Activated CD4-positive, alpha-beta T cell treated with anti-CD3 and anti-CD28 coated beads, Interleukin-2, amount 50 U/mL, for 4 hours (primary cell): Measurements from ENCODE around the gene FAM3A.
A peak's percentile ranks its signal among the peaks of the same experiment; 100 is the strongest.

ENCODE experiments used
- DNase-seq, 2 experiments: peaks; one replicate each; pipeline ENCODE4 v3.0.0-alpha.2; 2020

Gene FAM3A

GRCh38 chrX:154458954-154459778 is 56.9 kb downstream of the FAM3A start:
- no peak for DNase-seq

- DNase-seq, result peak; percentile 55
Observed at GRCh38 chrX:154458116-154458953, 57.7 kb downstream of the FAM3A start, which contains the start of gene PLXNA3. Gene PLXNA3 (plus strand): TSS chrX:154458281. CDS start chrX:154460184, 1,903 bp downstream.

GRCh38 chrX:154457491-154458115 is 58.4 kb downstream of the FAM3A start:
- DNase-seq, result peak; percentile 18 to 39
